ENCODE results near the gene ACVR1.

DNA sequence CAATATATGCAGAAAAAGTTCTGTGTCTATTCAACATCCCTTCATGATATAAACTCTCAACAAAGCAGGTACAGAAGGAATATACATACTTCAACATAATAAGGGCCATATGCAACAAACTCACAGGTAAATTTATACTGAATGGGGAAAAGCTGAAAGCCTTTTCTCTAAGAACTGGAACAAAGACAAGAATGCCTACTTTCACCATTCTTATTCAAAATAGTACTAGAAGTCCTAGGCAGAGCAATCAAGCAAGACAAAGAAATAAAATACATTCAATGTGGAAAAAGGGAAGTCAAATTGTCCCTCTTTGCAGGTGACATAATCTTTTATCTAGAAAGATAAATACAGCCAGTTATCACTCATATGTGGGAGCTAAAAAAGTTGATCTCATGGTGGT is 116.3 kb downstream of the ACVR1 start:
- TF ChIP-seq, protein P1, sequence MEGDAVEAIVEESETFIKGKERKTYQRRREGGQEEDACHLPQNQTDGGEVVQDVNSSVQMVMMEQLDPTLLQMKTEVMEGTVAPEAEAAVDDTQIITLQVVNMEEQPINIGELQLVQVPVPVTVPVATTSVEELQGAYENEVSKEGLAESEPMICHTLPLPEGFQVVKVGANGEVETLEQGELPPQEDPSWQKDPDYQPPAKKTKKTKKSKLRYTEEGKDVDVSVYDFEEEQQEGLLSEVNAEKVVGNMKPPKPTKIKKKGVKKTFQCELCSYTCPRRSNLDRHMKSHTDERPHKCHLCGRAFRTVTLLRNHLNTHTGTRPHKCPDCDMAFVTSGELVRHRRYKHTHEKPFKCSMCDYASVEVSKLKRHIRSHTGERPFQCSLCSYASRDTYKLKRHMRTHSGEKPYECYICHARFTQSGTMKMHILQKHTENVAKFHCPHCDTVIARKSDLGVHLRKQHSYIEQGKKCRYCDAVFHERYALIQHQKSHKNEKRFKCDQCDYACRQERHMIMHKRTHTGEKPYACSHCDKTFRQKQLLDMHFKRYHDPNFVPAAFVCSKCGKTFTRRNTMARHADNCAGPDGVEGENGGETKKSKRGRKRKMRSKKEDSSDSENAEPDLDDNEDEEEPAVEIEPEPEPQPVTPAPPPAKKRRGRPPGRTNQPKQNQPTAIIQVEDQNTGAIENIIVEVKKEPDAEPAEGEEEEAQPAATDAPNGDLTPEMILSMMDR (conservative IDR thresholded peaks at IDR 0.05; ENCODE audit: low read depth in 2 of 2), result no peak
- TF ChIP-seq, protein P2, sequence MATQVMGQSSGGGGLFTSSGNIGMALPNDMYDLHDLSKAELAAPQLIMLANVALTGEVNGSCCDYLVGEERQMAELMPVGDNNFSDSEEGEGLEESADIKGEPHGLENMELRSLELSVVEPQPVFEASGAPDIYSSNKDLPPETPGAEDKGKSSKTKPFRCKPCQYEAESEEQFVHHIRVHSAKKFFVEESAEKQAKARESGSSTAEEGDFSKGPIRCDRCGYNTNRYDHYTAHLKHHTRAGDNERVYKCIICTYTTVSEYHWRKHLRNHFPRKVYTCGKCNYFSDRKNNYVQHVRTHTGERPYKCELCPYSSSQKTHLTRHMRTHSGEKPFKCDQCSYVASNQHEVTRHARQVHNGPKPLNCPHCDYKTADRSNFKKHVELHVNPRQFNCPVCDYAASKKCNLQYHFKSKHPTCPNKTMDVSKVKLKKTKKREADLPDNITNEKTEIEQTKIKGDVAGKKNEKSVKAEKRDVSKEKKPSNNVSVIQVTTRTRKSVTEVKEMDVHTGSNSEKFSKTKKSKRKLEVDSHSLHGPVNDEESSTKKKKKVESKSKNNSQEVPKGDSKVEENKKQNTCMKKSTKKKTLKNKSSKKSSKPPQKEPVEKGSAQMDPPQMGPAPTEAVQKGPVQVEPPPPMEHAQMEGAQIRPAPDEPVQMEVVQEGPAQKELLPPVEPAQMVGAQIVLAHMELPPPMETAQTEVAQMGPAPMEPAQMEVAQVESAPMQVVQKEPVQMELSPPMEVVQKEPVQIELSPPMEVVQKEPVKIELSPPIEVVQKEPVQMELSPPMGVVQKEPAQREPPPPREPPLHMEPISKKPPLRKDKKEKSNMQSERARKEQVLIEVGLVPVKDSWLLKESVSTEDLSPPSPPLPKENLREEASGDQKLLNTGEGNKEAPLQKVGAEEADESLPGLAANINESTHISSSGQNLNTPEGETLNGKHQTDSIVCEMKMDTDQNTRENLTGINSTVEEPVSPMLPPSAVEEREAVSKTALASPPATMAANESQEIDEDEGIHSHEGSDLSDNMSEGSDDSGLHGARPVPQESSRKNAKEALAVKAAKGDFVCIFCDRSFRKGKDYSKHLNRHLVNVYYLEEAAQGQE (IDR thresholded peaks at IDR 0.05; ENCODE audit: unreplicated experiment), result no peak

Measured in GM23338 (cell line).